Adrenal gland (tissue), 12 donors: ENCODE measurements around the gene DYNLT2B. TPM values are rescaled to one million over a fixed set of nuclear protein-coding genes. Genes with fewer than 3 reads are reported as not detected.

Experiments used
- DNase-seq, 7 donors: peaks; one replicate each; pipeline ENCODE4 v3.0.0-alpha.2; 2019 to 2020
- H3K27ac ChIP-seq, 5 donors: fragments of 200-600 bp; sonication (generic) in 4 of 5; 1 replicate in 3 of 5; 2 replicates in 2 of 5; pipeline versions ENCODE4 v1.5.1 to v1.8.0; 2016 to 2020; ENCODE audit warnings: mild to moderate bottlenecking in 1 of 5
- H3K27me3 ChIP-seq: fragments of 200-600 bp; 2 replicates; pipeline ENCODE4 v1.8.0; 2021
- H3K36me3 ChIP-seq, 2 donors: fragments of 200-600 bp; replicated peaks in 1 of 2; 1 replicate in 1 of 2; 2 replicates in 1 of 2; pipeline versions ENCODE4 v1.5.1 to v1.8.0; 2018 to 2022
- H3K4me1 ChIP-seq, 2 donors: fragments of 200-600 bp; replicated peaks in 1 of 2; 1 replicate in 1 of 2; 2 replicates in 1 of 2; pipeline versions ENCODE4 v1.5.1 to v1.8.0; 2018 to 2021
- H3K4me3 ChIP-seq, 4 donors: fragments of 200-600 bp; sonication (generic) in 3 of 4; one replicate each; pipeline ENCODE4 v1.5.1; 2016 to 2018
- H3K9me3 ChIP-seq, 3 donors: fragments of 200-600 bp; sonication (generic) in 1 of 3; replicated peaks in 1 of 3; 1 replicate in 2 of 3; 2 replicates in 1 of 3; pipeline versions ENCODE4 v1.5.1 to v1.8.0; 2016 to 2021
- CTCF ChIP-seq, 6 experiments: fragments of 450-650 bp in 4 of 6; fragments of 200-600 bp in 2 of 6; sonication (generic) in 1 of 6; IDR thresholded peaks; 1 replicate in 5 of 6; 2 replicates in 1 of 6; pipeline versions ENCODE4 v1.5.1 to v1.8.0; 2016 to 2021; ENCODE audit warnings: antibody characterized with exemption in 6 of 6, mild to moderate bottlenecking in 2 of 6, moderate library complexity in 1 of 6
- POLR2A ChIP-seq, 2 donors: fragments of 450-650 bp; IDR thresholded peaks; one replicate each; pipeline ENCODE4 v1.6.1; 2017; ENCODE audit warnings: antibody characterized with exemption in 2 of 2, mild to moderate bottlenecking in 2 of 2, moderate library complexity in 1 of 2
- WGBS, 4 donors: extraction: QIAGEN DNeasy Blood & Tissue Kit in 2 of 4; methylation state at CpG; one replicate each; pipeline versions ENCODE4 v1.1.5 to v1.1.7; 2013 to 2017; 5-methylcytosine and 5-hydroxymethylcytosine counted together
- intact Hi-C, 2 donors: fragments of 100-400 bp; cut with DNase I; formaldehyde crosslinking; loops; one replicate each; pipeline versions ENCODE4 v1.14.1 to v1.15.0; 2022 to 2023
- polyA plus RNA-seq, 3 donors: library from polyadenylated mRNA; stranded (reverse); fragments of 200-250 nt in 2 of 3; fragments of 350-450 nt in 1 of 3; fragmentation: Illumina TruSeq in 1 of 3; extraction: RNeasy Lipid Tissue Mini Kit (QIAGEN cat#74804) in 1 of 3; gene quantifications; one replicate each; pipeline ENCODE4 v1.2.3, GENCODE V29; 2013 to 2014
- total RNA-seq, 9 donors: library from RNA; depleted of rRNA in 4 of 9; stranded (reverse); fragments of >200 nt in 4 of 9; fragments of 120-200 nt in 1 of 9; fragmentation: NEBNext Ultra II Directional in 1 of 9; extraction: Animal tissue kit (Norgen Biotek cat#: 25700) in 1 of 9; gene quantifications; one replicate each; pipeline versions ENCODE4 v1.1.0 to v1.2.4, GENCODE V29; 2013 to 2023
- donor health status: healthy with polysubstance abuse.
- donor health status: Bipolar disorder and iron deficiency.
- donor health status: DM: yes; HTN: yes; CAD: no.
- donor health status: DM: no; HTN: no; CAD: no.
- donor health status: DM: no; HTN: no; CAD: no.
- donor health status: DM: yes; HTN: yes; CAD: no.

The DYNLT2B gene
- total and polyA plus RNA-seq, 12 donors, result 3.4 to 34.5 (median 11.5) TPM

- intact Hi-C loops, result no loop called here
- no peak for DNase-seq
These were observed 23.1 kb upstream of the DYNLT2B start for GRCh38 chr3:196341137-196341536.

GRCh38 chr3:196340466-196340865, 22.4 kb upstream of the DYNLT2B start:
- Histone ChIP-seq H3K27ac (no peak overlapping the region), H3K4me1 (no peaks in the 10 kb centered on the region), H3K27me3 (no peaks in the 10 kb centered on the region), H3K4me3 (no peak overlapping the region), H3K36me3 (no peaks in the 10 kb centered on the region), H3K9me3 (no peaks in the 10 kb centered on the region)
- WGBS, 4 donors, result 53 to 68% (median 61%) methylated on average over 2 of the region's 2 CpGs
- TF ChIP-seq CTCF (IDR thresholded peaks at IDR 0.05) (no peak), POLR2A (IDR thresholded peaks at IDR 0.05) (no peak)
- no peak for DNase-seq
- intact Hi-C loops, result no loop called here

More at GRCh38 chr3:196341137-196341536, 23.1 kb upstream of the DYNLT2B start:
- Histone ChIP-seq H3K4me3 (no peak overlapping the region), H3K27ac (no peak overlapping the region), H3K36me3 (no peaks in the 10 kb centered on the region), H3K9me3 (no peaks in the 10 kb centered on the region), H3K27me3 (no peaks in the 10 kb centered on the region), H3K4me1 (no peaks in the 10 kb centered on the region)
- 61 to 82% (median 72%) methylated on average over 7 of the region's 7 CpGs for WGBS, 4 donors
- no peak for TF ChIP-seq POLR2A (IDR thresholded peaks at IDR 0.05)
- no peak for TF ChIP-seq CTCF (IDR thresholded peaks at IDR 0.05)

GRCh38 chr3:196339493-196340254, 21.6 kb upstream of the DYNLT2B start:
- no peaks in the 10 kb centered on the region for H3K27me3 ChIP-seq
- H3K9me3 ChIP-seq, result no peaks in the 10 kb centered on the region
- no peak overlapping the region for H3K27ac ChIP-seq
- peak in 2 of 7 donors; percentile 37 to 38 for DNase-seq
- H3K36me3 ChIP-seq, result no peaks in the 10 kb centered on the region
- H3K4me1 ChIP-seq, result no peaks in the 10 kb centered on the region
- WGBS, 4 donors, result 83 to 87% (median 84%) methylated on average over 21 of the region's 21 CpGs
- no peak overlapping the region for H3K4me3 ChIP-seq
- TF ChIP-seq POLR2A (IDR thresholded peaks at IDR 0.05) (no peak), CTCF (IDR thresholded peaks at IDR 0.05) (no peak)
- intact Hi-C loops, result no loop called here

- no peaks in the 10 kb centered on the region for H3K27me3 ChIP-seq
- 81 to 90% (median 83%) methylated on average over 5 to 6 of the region's 6 CpGs for WGBS, 4 donors
- intact Hi-C loops, result no loop called here
- H3K27ac ChIP-seq, result no peak overlapping the region
- H3K4me1 ChIP-seq, result no peaks in the 10 kb centered on the region
- no peaks in the 10 kb centered on the region for H3K36me3 ChIP-seq
- H3K4me3 ChIP-seq, result no peak overlapping the region
- H3K9me3 ChIP-seq, result no peaks in the 10 kb centered on the region
- no peak for TF ChIP-seq CTCF (IDR thresholded peaks at IDR 0.05)
- no peak for TF ChIP-seq POLR2A (IDR thresholded peaks at IDR 0.05)
- DNase-seq, result no peak
These were observed 21.0 kb upstream of the DYNLT2B start for GRCh38 chr3:196339044-196339443.
